H1 (cell line): ENCODE data around the gene ARPP21. TPM values are rescaled to one million over a fixed set of nuclear protein-coding genes. Genes with fewer than 3 reads are reported as not detected.

Experiments used
- CTCF ChIA-PET: fragments of 300-600 bp; sonication (Branson Sonifier 250); formaldehyde crosslinking; loops from one replicate; lab custom pipeline; 2021; ENCODE audit not compliant: partially characterized antibody; lab: Charles Lee
- POLR2A ChIA-PET: fragments of 300-600 bp; sonication (Branson Sonifier 250); formaldehyde crosslinking; loops from one replicate; lab custom pipeline; 2021; ENCODE audit warnings: inconsistent platforms; ENCODE audit not compliant: partially characterized antibody; lab: Charles Lee
- DNase-seq, 2 experiments: peaks; one replicate each; pipeline versions ENCODE4 v3.0.0 to v3.0.0-alpha.2; 2010 to 2022; ENCODE audit warnings: low spot score in 2 of 2, low read depth in 1 of 2, mixed read lengths in 1 of 2
- FAIRE-seq: peaks from 2 replicates; lab custom pipeline; 2011; peaks lifted over from hg19 to GRCh38; lab: Jason Lieb, UNC
- H2AFZ ChIP-seq: 2 replicates; pipeline ENCODE4 v1.8.1; 2012; ENCODE audit warnings: low read length, inconsistent platforms
- H2AK5ac ChIP-seq: 2 replicates; pipeline ENCODE4 v1.6.1; 2013; ENCODE audit warnings: low read depth, low read length
- H2BK120ac ChIP-seq: replicated peaks from 2 replicates; pipeline ENCODE3; 2013; ENCODE audit warnings: low read depth, low read length, inconsistent platforms
- H2BK12ac ChIP-seq: 2 replicates; pipeline ENCODE4 v1.6.1; 2013; ENCODE audit warnings: low read depth, low read length
- H2BK15ac ChIP-seq: 2 replicates; pipeline ENCODE4 v1.6.1; 2013; ENCODE audit warnings: low read length
- H2BK20ac ChIP-seq: 2 replicates; pipeline ENCODE4 v1.6.1; 2013; ENCODE audit warnings: low read length
- H2BK5ac ChIP-seq: 2 replicates; pipeline ENCODE4 v1.6.1; 2013; ENCODE audit warnings: low read depth, low read length
- H3K14ac ChIP-seq: 2 replicates; pipeline ENCODE4 v1.6.1; 2013; ENCODE audit warnings: inconsistent platforms; ENCODE audit not compliant: insufficient read length
- H3K18ac ChIP-seq: 2 replicates; pipeline ENCODE4 v1.6.1; 2013; ENCODE audit warnings: low read length; ENCODE audit errors: extremely low read depth
- H3K23ac ChIP-seq: 2 replicates; pipeline ENCODE4 v1.6.1; 2013; ENCODE audit warnings: inconsistent platforms; ENCODE audit not compliant: insufficient read length
- H3K23me2 ChIP-seq: 2 replicates; pipeline ENCODE4 v1.6.1; 2013; ENCODE audit warnings: low read depth, low read length
- H3K27ac ChIP-seq: 2 replicates; pipeline ENCODE4 v1.6.1; 2011; ENCODE audit warnings: low read depth, low read length, inconsistent platforms
- H3K27me3 ChIP-seq, 4 experiments: replicated peaks in 1 of 4; 1 replicate in 1 of 4; 2 replicates in 3 of 4; pipeline versions ENCODE4 v1.6.1 to v1.8.1; 2011 to 2013; ENCODE audit warnings: low read length in 3 of 4, mild to moderate bottlenecking in 3 of 4, inconsistent platforms in 2 of 4, mixed read lengths in 2 of 4, moderate library complexity in 1 of 4; ENCODE audit not compliant: control insufficient read depth in 3 of 4, insufficient read depth in 3 of 4; ENCODE audit errors: extremely low read depth in 1 of 4
- H3K36me3 ChIP-seq, 4 experiments: 2 replicates each; pipeline versions ENCODE4 v1.6.1 to v1.8.1; 2011 to 2013; ENCODE audit warnings: mild to moderate bottlenecking in 4 of 4, low read length in 3 of 4, moderate library complexity in 2 of 4, control low read depth in 1 of 4, inconsistent platforms in 1 of 4; ENCODE audit not compliant: insufficient read depth in 4 of 4, control insufficient read depth in 2 of 4
- H3K4ac ChIP-seq: replicated peaks from 2 replicates; pipeline ENCODE3; 2013; ENCODE audit warnings: low read length, low read depth, mixed read lengths, inconsistent platforms; ENCODE audit not compliant: insufficient read length
- H3K4me1 ChIP-seq, 4 experiments: replicated peaks in 1 of 4; 1 replicate in 1 of 4; 2 replicates in 3 of 4; pipeline versions ENCODE4 v1.6.1 to v1.8.1; 2011 to 2013; ENCODE audit warnings: low read length in 3 of 4, inconsistent platforms in 2 of 4, mixed read lengths in 1 of 4; ENCODE audit not compliant: insufficient read depth in 4 of 4, control insufficient read depth in 3 of 4
- H3K4me2 ChIP-seq, 2 experiments: 2 replicates each; pipeline versions ENCODE4 v1.6.1 to v1.8.1; 2011 to 2013; ENCODE audit warnings: low read depth in 2 of 2, low read length in 2 of 2, control low read depth in 1 of 2, inconsistent platforms in 1 of 2, mild to moderate bottlenecking in 1 of 2; ENCODE audit not compliant: insufficient read depth in 1 of 2
- H3K4me3 ChIP-seq, 4 experiments: fragments of 200-600, 300-600 bp in 1 of 4; sonication (generic), shearing (Covaris generic), sonication (Bioruptor Twin) in 1 of 4; 2 replicates each; pipeline versions ENCODE4 v1.5.1 to v1.8.1; 2011 to 2016; ENCODE audit warnings: low read length in 4 of 4, low read depth in 3 of 4, control low read depth in 2 of 4, inconsistent platforms in 2 of 4, mild to moderate bottlenecking in 2 of 4, mixed read lengths in 1 of 4, moderate library complexity in 1 of 4; ENCODE audit not compliant: insufficient read depth in 2 of 4; ENCODE audit errors: extremely low read depth in 1 of 4
- H3K56ac ChIP-seq: replicated peaks from 2 replicates; pipeline ENCODE3; 2013; ENCODE audit warnings: low read depth, mild to moderate bottlenecking, mixed read lengths, low read length, inconsistent platforms; ENCODE audit not compliant: insufficient read length
- H3K79me1 ChIP-seq: 2 replicates; pipeline ENCODE4 v1.6.1; 2013; ENCODE audit warnings: low read depth, low read length, control low read depth
- H3K79me2 ChIP-seq, 2 experiments: 2 replicates each; pipeline versions ENCODE4 v1.6.1 to v1.8.1; 2012 to 2013; ENCODE audit warnings: low read length in 2 of 2, mild to moderate bottlenecking in 2 of 2, inconsistent platforms in 1 of 2; ENCODE audit not compliant: insufficient read depth in 2 of 2, control insufficient read depth in 1 of 2
- H3K9ac ChIP-seq, 4 experiments: replicated peaks in 1 of 4; 1 replicate in 1 of 4; 2 replicates in 3 of 4; pipeline versions ENCODE4 v1.6.1 to v1.8.1; 2011 to 2013; ENCODE audit warnings: low read depth in 3 of 4, low read length in 3 of 4, control low read depth in 2 of 4, mild to moderate bottlenecking in 2 of 4, moderate library complexity in 2 of 4, inconsistent platforms in 1 of 4; ENCODE audit errors: extremely low read depth in 1 of 4
- H3K9me3 ChIP-seq, 2 experiments: 2 replicates each; pipeline versions ENCODE4 v1.6.1 to v1.8.1; 2012 to 2013; ENCODE audit warnings: mild to moderate bottlenecking in 2 of 2, moderate library complexity in 2 of 2, control low read depth in 1 of 2, inconsistent platforms in 1 of 2, low read depth in 1 of 2, low read length in 1 of 2, mixed read lengths in 1 of 2; ENCODE audit not compliant: insufficient read depth in 2 of 2
- H4K20me1 ChIP-seq, 2 experiments: replicated peaks in 1 of 2; 2 replicates each; pipeline versions ENCODE3 to v1.8.1; 2011 to 2013; ENCODE audit warnings: inconsistent platforms in 2 of 2, low read length in 2 of 2, mild to moderate bottlenecking in 1 of 2; ENCODE audit not compliant: insufficient read depth in 2 of 2, control insufficient read depth in 1 of 2
- H4K5ac ChIP-seq: 2 replicates; pipeline ENCODE4 v1.6.1; 2013; ENCODE audit warnings: low read length, low read depth, mixed read lengths, inconsistent platforms; ENCODE audit not compliant: insufficient read length
- H4K8ac ChIP-seq: 2 replicates; pipeline ENCODE4 v1.8.0; 2013; ENCODE audit warnings: mild to moderate bottlenecking, moderate library complexity, low read length, inconsistent platforms; ENCODE audit not compliant: insufficient read depth; ENCODE audit errors: extremely low read depth
- H4K91ac ChIP-seq: replicated peaks from 2 replicates; pipeline ENCODE3; 2013; ENCODE audit warnings: low read length, mixed read lengths, inconsistent platforms; ENCODE audit not compliant: insufficient read length
- BCL11A ChIP-seq, 2 experiments: IDR thresholded peaks; one replicate each; pipeline ENCODE4 v1.6.1; 2011; ENCODE audit warnings: low read depth in 2 of 2, low read length in 2 of 2, mild to moderate bottlenecking in 2 of 2
- CHD1 ChIP-seq: IDR thresholded peaks from 2 replicates; pipeline ENCODE4 v1.6.1; 2012; ENCODE audit warnings: low read depth, low read length, improper control_type of control experiment
- CTBP2 ChIP-seq: IDR thresholded peaks from 2 replicates; pipeline ENCODE4 v1.7.0; 2011; ENCODE audit warnings: borderline replicate concordance, mild to moderate bottlenecking, moderate library complexity, mixed read lengths, low read length; ENCODE audit not compliant: insufficient read depth, insufficient read length
- E2F6 ChIP-seq: IDR thresholded peaks from 2 replicates; pipeline ENCODE4 v1.6.1; 2012; ENCODE audit warnings: inconsistent platforms
- FOSL1 ChIP-seq: IDR thresholded peaks from 2 replicates; pipeline ENCODE4 v1.6.1; 2011; ENCODE audit warnings: mild to moderate bottlenecking, low read depth, low read length, moderate library complexity; ENCODE audit not compliant: insufficient read depth
- GTF2F1 ChIP-seq: IDR thresholded peaks from 2 replicates; pipeline ENCODE4 v1.6.1; 2012; ENCODE audit warnings: low read depth, low read length, improper control_type of control experiment, borderline replicate concordance
- KDM4A ChIP-seq: IDR thresholded peaks from one replicate; pipeline ENCODE4 v1.7.1; 2012; ENCODE audit warnings: low read depth, mild to moderate bottlenecking, moderate library complexity, low read length, inconsistent platforms; ENCODE audit not compliant: severe bottlenecking
- NANOG ChIP-seq: IDR thresholded peaks from 2 replicates; pipeline ENCODE4 v1.6.1; 2011; ENCODE audit warnings: low read length, low read depth, mild to moderate bottlenecking, inconsistent platforms; ENCODE audit not compliant: insufficient read depth, poor library complexity, severe bottlenecking
- PHF8 ChIP-seq: fragments of 200-600 bp; sonication (generic); conservative IDR thresholded peaks from 2 replicates; pipeline ENCODE4 v1.7.1; 2012; ENCODE audit warnings: low read depth, mild to moderate bottlenecking, inconsistent platforms, low read length, moderate library complexity
- POLR2A ChIP-seq, 2 experiments: IDR thresholded peaks; 1 replicate in 1 of 2; 2 replicates in 1 of 2; pipeline ENCODE4 v1.6.1; 2011; ENCODE audit warnings: low read depth in 2 of 2, low read length in 2 of 2, mild to moderate bottlenecking in 2 of 2; ENCODE audit errors: control extremely low read depth in 1 of 2
- RNF2 ChIP-seq: fragments of 200-900, 300-1000 bp; sonication (generic); IDR thresholded peaks from 2 replicates; pipeline ENCODE4 v1.7.1; 2016; ENCODE audit warnings: borderline replicate concordance, low read depth, mild to moderate bottlenecking, antibody characterized with exemption, low read length; ENCODE audit not compliant: poor library complexity, severe bottlenecking; ENCODE audit errors: missing control alignments
- SAP30 ChIP-seq: fragments of 300-600 bp; sonication (generic); IDR thresholded peaks from 2 replicates; pipeline ENCODE4 v1.7.1; 2012; ENCODE audit warnings: low read length, moderate library complexity, mild to moderate bottlenecking, inconsistent platforms; ENCODE audit not compliant: insufficient read depth, insufficient replicate concordance
- SP4 ChIP-seq: IDR thresholded peaks from 2 replicates; pipeline ENCODE4 v1.6.1; 2012; ENCODE audit warnings: low read length, inconsistent platforms
- SUZ12 ChIP-seq: fragments of 200-600 bp; sonication (generic); IDR thresholded peaks from 2 replicates; pipeline ENCODE4 v1.6.1; 2012; ENCODE audit warnings: mild to moderate bottlenecking, inconsistent platforms, low read length, moderate library complexity, mixed read lengths
- WGBS, 2 experiments: shearing (Covaris generic) in 1 of 2; methylation state at CpG; one replicate each; pipeline versions ENCODE4 v1.1.6 to v1.1.7; 2013 to 2015; ENCODE audit warnings: low lambda C conversion rate in 2 of 2, mixed read lengths in 2 of 2, inconsistent platforms in 1 of 2, low coverage in 1 of 2, missing lambda C conversion rate in 1 of 2; ENCODE audit not compliant: insufficient replicate concordance in 2 of 2, insufficient coverage in 1 of 2, insufficient read length in 1 of 2; ENCODE audit errors: extremely low coverage in 1 of 2, missing lambda C conversion rate in 1 of 2; 5-methylcytosine and 5-hydroxymethylcytosine counted together
- polyA plus RNA-seq, 7 experiments: library from polyadenylated mRNA; depleted of rRNA in 3 of 7; stranded (reverse) in 5 of 7; unstranded in 2 of 7; fragments of >200 nt in 5 of 7; fragments of 200-250 nt in 2 of 7; gene quantifications; 1 replicate in 5 of 7; 2 replicates in 1 of 7; 4 replicates in 1 of 7; pipeline versions ENCODE4 v1.2.1 to v1.2.3, GENCODE V29; 2011 to 2013; ENCODE audit warnings: missing spikeins in 2 of 7, mixed read lengths in 2 of 7
- total RNA-seq: library from RNA; stranded (reverse); fragmentation: NEBNext Ultra II Directional; extraction: Animal tissue kit (Norgen Biotek cat#: 25700); gene quantifications from 2 replicates; pipeline ENCODE4 v1.2.1, GENCODE V29; 2021

The ARPP21 gene
- total and polyA plus RNA-seq, 2 of the 8 experiments (the other 6 are each of a cell fraction or from before 2014, with no cell fraction given) = not detected

GRCh38 chr3:35617370-35617769 is 22.0 kb upstream of the ARPP21 start:
- CTCF ChIA-PET = no interaction called here
- Histone ChIP-seq H3K79me2 (no peaks in the 10 kb centered on the region), H2BK12ac (no peak overlapping the region), H3K4me2 (no peak overlapping the region), H2BK5ac (no peak overlapping the region), H3K36me3 (no peaks in the 10 kb centered on the region), H4K5ac (no peak overlapping the region), H3K4me3 (no peak overlapping the region), H3K4me1 (no peaks in the 10 kb centered on the region), H3K18ac (no peak overlapping the region), H2BK20ac (no peak overlapping the region), H3K79me1 (no peaks in the 10 kb centered on the region), H3K23me2 (no peaks in the 10 kb centered on the region), H3K27ac (no peak overlapping the region), H2AFZ (no peak overlapping the region), H2AK5ac (no peak overlapping the region), H3K27me3 (no peaks in the 10 kb centered on the region), H3K14ac (no peak overlapping the region), H2BK15ac (no peak overlapping the region), H3K56ac (no peak overlapping the region), H4K91ac (no peak overlapping the region), H3K23ac (no peak overlapping the region), H2BK120ac (no peak overlapping the region), H4K8ac (no peak overlapping the region), H3K9ac (no peak overlapping the region), H3K4ac (no peak overlapping the region), H4K20me1 (no peaks in the 10 kb centered on the region), H3K9me3 (no peaks in the 10 kb centered on the region)
- 87% methylated on average over 1 of the region's 1 CpG; no CpG with 5 or more reads in 1 of the 2 experiments for WGBS, 2 experiments
- FAIRE-seq = no peak
- POLR2A ChIA-PET = no interaction called here
- DNase-seq = no peak
- no peak for TF ChIP-seq GTF2F1
- no peak for TF ChIP-seq SAP30
- TF ChIP-seq RNF2 = no peak
- TF ChIP-seq CHD1 = no peak
- TF ChIP-seq FOSL1 = no peak
- TF ChIP-seq CTBP2 = no peak
- no peak for TF ChIP-seq KDM4A
- TF ChIP-seq BCL11A (IDR thresholded peaks at IDR 0.05; ENCODE audit: low read depth in 2 of 2, low read length in 2 of 2) = no peak
- no peak for TF ChIP-seq E2F6
- TF ChIP-seq PHF8 = no peak
- TF ChIP-seq SUZ12 = no peak
- no peak for TF ChIP-seq POLR2A (IDR thresholded peaks at IDR 0.05; ENCODE audit: control extremely low read depth in 1 of 2, low read depth in 2 of 2, low read length in 2 of 2)
- no peak for TF ChIP-seq NANOG
- TF ChIP-seq SP4 = no peak
